Stimulated activated CD4-positive, alpha-beta T cell treated with anti-CD3 and anti-CD28 coated beads, TNF-alpha, amount 100 ng/mL, for 4 hours (primary cell): ENCODE data around the gene PKP4.

Source experiments
- DNase-seq, 3 experiments: peaks; one replicate each; pipeline ENCODE4 v3.0.0-alpha.2; 2020; ENCODE audit warnings: low read depth in 3 of 3

Gene PKP4

DNA sequence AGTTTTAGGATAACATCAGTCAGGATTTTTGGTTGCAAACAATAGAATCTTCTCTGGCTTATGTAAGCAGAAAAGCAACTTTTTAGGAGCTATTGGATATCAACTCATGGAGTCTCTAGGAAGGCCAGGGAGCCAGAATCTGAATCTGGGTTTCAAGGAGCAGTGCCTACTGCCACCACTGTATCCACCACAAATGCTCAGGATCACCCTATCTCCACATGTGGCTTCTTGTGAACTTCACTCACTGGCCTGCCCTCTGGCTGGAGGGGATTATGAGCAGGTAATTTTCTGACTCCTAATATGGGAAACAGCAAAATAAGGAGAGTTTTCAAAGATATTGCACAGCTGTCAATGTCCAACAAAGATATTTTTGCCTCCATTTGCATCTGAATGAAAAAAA, 142.9 kb downstream of the PKP4 start:
- DNase-seq, result no peak

DNA sequence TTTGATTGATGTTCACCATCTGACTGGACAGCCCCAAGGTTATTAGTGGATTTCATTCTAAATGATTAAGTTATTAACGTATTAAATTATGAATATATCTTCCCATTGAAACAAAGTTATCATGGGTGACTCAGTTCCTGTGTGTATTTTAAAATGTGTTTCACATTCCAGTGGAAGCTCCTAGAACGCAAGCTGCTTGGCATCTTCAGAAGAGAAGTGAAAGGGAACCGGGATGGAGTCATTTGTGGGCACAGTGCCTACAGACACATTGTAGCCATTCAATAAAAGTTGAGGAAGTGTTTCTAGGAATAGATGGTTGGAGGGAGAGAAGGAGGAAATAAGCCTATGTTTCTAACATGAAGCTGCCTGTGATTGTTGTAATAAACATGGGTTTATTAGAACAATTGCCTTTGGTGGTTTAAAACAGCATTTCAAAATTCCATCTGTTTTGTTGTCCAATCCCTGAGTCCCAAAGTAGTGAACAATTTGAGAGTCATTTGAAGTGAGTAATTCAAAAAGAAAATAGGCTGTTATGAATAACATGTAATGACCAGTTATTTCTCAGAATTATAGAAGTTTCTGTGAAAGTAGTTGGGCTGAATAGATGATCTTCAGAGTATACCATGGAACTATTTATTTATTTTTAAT, 143.5 kb downstream of the PKP4 start:
- DNase-seq, result no peak

DNA sequence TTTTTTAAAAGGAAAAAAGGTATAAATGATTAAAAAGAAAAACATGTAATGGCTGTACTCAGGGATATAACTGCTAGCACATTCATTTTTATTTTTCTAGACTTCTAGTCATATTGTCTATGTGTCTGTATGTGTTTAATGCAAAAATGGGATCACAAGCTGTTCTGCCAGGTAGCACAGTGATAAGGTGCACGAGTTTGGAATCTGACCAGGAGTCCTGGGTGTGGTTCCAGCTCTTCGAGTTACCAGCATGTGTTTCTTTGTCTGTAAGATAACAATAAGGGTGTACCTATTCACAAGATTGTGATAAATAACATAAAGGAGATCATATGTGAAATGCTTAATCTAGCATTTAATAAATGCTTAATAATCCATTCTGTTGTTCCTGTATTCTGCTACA, 145.3 kb downstream of the PKP4 start:
- no peak for DNase-seq

DNA sequence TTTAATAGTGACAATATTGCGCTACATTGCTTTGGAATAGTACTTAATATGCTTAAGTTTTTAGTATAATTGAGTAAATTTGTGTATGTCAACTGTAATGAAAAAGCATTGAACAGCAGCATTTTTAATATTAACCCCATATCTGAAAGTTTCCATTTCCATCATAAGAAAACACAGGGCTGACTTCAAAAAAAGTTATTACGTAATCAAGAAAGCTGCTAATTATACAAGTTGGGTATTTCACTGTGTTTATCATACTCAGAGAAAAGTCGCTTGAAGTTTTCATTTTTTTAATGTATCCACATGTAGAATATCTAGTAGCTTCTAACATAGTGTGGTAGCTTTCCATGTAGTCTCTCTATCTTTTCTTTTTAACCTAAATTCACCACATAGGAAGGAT, 146.5 kb downstream of the PKP4 start:
- no peak for DNase-seq

DNA sequence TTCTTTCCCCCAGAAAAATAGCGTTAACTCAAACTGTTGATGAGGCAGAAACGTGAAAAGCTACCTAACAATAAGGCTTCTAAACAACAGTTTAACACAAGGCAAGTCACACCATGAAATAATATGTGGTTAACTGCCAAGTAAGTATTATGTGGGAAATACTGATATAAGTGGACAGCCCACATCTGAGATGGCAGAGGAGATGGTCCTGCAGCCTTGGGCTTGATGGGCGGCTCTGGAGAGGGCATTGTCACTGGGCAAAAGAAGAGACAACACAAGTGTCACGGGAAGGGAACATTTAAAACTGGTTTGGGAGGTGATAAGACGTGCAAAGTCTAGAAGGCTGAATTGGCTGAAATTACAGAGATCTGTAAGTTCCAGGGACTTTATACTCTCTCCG, 147.2 kb downstream of the PKP4 start:
- no peak for DNase-seq

DNA sequence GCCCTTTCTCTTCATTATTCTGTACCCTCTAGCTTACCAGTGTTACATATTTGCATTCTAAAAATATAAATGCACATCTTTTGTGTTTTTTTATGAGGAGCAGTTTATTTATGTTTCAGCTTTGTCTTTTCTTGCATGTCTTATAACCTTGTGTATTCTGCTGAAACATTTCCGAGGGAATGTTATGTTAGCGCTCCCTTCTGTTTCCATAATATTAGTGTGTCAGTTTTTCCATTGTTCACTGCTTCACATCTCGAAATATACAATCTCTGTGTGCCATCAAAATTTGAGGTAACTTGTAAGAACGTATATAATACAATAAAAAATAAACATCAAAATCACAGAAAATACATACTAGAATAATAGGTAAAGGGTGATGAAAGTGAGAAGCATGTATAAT, 153.3 kb downstream of the PKP4 start:
- no peak for DNase-seq

DNA sequence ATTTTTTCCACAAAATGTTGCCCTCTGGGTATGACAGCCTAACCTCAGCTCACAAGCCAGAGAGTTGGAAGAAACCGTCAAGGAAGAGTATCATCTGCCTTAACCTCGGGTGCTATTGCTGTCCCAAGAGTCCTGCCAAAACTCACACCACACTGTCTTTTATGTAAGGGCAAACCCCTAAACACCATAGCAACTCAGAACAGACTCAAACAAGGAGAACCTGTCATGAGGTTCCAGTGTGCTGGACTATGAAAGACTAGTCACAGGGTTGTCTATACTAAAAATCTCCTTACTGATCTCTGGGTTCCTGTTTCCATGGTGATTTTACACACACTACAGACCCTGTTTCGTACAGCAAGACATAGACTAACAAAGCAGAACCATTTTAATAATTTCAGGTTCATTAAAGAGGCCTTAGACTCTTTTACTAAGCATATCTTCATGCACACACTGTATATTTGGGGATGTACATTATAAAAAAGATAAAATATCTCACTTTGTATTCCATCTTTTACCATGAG, 159.8 kb downstream of the PKP4 start:
- no peak for DNase-seq

DNA sequence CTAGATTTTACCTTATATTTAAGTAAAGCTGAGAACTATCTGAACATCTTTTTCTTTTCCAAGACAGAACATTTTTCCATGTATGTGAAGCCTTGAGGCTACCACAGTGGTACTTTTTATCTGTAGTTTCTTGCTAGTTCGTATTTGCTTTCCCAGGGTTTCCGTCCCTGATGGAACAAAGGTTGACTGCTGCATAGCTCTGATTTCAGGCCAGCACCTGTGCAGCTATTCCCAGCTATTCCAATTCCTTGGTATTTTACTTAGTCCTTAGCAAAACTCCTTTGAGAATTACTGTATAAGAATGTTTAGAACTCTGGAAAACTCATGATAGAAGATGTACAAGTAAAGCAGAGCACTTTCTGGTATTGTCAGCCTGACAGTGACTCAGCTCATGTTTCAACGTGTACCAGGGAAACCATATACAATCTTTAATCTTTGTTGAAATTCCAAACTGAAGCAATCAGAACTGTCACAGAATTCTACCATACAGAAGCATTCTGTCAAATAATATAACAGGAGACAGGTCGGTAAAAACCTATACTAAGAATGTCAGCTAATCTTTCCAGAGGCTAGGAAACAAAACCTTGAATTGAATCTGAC, 162.2 kb downstream of the PKP4 start:
- DNase-seq, result no peak

DNA sequence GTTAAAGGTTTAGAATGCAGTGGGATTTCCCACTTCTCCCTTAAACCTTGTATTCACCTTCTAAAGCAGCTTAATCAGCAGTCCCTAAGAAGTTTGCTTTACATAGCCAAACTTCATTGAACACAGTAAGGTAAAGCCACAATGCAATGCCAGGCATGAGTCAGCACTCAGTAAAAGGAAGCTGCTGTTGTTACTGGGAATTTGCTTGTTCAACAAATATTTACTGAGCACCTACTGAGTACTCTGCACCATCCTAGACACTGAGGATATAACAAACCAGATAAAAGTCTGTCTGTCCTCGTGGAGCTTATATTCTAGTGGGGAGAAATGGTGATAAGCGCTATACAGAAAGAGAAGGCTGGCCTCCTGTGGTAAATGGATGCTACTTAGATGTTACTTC, 162.7 kb downstream of the PKP4 start:
- DNase-seq, result no peak

DNA sequence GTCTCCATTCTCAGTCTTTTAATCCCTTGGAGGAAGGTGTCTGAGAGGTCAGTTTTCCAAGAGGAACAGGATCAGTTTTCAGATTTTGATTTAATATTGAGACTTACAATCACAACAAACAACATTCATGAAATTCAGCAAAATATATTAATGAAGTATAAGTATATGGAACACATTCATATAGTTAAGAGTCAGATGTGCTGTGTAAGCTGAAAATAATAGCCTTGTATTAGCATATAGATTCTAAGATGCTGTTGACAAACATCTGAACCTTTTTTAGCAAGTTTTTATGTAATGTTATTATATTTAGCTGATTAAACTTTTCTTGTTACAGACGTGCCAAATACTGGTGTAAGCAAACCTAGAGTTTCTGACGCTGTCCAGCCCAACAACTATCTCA, 163.9 kb downstream of the PKP4 start:
- DNase-seq, result no peak

DNA sequence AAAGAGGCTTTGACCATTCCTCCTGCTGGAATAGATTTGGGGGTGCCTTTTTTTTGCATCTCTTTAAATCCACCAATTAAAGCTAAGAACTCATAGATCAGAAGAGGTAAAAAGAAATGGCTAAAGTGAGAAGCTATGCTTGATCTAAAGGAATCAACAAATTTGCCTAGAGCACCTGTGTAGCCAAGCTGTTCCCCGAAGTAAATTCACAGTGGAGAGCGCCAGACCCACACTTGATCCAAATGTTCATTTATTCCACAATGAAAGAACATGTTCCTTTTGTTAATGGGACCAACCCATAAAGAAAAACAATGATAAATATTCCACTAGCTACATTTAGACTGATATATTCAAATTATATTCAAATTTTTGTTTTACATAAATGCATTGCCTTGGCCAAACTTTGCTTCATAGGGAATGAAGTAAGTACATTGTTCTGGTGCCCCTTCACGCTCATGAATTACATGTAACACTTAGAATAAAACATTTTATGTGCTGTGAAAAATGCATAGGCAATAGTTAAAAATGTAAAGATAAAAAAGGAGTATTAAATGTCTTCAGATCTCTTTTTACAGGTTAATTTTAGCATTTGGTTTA, 167.4 kb downstream of the PKP4 start:
- DNase-seq, result no peak

DNA sequence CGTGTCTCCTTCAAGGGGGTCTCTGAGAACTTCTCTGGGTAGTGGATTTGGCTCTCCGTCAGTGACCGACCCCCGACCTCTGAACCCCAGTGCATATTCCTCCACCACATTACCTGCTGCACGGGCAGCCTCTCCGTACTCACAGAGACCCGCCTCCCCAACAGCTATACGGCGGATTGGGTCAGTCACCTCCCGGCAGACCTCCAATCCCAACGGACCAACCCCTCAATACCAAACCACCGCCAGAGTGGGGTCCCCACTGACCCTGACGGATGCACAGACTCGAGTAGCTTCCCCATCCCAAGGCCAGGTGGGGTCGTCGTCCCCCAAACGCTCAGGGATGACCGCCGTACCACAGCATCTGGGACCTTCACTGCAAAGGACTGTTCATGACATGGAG, 168.2 kb downstream of the PKP4 start:
- DNase-seq, result no peak

DNA sequence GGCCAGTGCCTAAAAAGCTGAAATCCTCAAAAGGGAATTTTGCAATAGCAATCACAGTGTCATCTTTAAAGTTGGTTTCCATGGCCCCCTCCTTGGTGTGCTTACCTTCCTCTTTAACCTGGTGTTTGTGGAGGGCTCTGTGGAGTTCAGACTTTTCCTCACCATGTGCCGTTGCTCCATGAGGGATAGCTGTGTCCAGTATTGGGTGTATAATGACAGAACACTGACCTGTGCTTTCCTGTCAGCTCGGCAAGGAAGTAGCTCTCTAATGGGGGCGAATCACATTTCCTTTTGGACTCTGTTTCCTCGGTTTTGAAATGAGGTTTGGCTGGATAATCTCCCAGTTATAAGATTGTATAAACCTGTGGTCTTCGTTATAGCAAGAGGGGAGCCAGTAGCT, 172.4 kb downstream of the PKP4 start:
- no peak for DNase-seq

DNA sequence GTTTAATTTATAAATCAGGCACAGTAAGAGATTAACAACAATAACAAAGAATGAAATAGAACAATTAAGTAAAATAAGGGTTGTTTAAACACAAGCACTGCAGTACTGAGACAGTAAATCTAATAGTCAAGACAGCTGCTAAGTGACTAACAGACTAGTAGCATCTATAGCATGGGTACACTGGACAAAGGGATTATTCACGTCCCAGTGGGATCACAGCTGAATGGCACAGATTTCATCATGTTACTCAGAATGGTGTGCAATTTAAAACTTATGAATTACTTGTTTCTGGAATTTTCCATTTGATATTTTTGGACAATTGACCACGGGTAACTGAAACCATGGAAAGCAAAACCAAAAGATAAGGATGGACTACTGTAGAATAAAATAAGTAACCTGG, 176.5 kb downstream of the PKP4 start:
- no peak for DNase-seq

DNA sequence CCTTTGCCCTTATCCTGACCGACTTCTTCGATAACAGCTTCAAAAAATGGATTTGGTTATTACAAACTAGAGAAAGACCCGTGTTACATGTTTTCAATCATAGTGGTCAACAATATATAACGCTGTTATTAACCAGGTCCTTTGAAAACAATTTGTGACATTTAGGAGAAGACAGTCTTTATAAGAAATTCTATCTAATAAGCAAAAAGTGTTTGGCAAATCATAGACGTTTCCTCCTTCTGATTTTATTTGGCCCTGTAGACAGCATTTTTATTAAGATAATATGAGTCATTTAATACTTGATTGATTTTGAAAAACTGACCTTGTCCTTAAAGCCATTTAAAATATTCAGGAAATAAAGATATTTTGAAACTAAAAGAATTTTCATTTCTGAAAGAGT, 177.9 kb downstream of the PKP4 start:
- no peak for DNase-seq

DNA sequence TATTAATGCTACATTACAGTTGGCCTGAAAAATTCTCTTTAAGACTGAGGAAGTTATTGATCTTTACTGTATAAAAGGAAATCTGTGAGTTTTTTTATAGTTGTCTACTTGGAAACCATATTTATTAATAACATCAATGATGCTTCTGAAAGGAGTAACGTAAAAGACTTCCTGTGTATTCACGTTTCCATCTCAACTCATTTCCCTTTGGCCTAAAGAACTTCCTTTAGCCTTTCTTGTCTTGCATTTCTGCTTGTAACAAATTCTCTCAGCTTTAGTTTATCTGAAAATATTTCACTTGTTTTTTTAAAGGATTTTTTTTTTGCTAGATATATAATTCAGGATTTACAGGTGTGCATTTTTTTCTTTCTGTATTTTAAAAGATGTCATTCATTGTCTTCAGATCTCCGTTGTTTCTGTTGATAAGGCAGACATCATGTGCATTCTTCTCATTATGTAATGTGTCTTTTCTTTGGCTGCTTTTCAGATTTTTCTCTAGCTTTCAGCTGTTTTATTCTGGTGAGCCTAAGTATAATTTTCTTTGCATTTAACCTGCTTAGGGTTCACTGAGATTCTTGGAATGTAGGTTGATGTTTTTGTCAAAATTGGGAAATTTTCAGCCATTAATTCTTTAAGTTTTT, 179.3 kb downstream of the PKP4 start:
- DNase-seq, result no peak

DNA sequence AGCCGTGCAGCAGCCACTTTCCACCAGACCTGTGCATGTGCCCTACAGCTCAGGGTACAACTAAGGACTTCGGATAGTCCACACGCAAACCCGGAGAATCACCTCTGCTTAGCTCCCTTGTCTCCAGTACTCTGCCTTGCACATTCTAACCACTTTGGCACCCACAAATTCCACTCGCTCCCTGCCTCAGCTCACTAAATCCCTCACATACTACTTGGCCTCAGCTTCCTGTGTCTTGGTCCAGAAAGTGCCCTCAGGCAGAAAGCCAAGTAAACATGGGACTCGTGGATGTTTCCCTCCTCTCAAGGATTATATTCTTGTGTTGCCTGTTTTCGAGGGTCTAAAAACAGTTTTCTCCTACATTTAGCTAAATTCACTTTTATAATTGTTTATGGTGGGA, 180.6 kb downstream of the PKP4 start:
- no peak for DNase-seq

DNA sequence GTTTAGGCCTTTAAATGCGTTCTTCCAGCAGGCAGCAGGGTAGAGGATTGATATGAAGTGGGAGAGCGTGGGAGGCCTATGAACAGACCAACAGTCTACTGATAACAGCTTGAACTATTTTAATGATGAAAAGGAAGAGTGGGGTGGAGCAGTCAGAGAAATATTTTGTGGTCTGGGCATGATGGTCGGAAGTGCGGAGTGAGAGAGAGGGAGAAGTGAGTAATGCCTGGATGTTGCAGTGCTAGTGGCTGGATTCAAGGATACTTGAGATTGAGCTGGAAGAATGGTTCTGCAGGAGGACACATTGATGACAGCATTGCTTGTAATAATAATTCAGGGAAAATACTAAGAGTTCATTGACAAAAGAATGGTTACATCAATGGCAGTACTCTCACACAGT, 187.4 kb downstream of the PKP4 start:
- no peak for DNase-seq

DNA sequence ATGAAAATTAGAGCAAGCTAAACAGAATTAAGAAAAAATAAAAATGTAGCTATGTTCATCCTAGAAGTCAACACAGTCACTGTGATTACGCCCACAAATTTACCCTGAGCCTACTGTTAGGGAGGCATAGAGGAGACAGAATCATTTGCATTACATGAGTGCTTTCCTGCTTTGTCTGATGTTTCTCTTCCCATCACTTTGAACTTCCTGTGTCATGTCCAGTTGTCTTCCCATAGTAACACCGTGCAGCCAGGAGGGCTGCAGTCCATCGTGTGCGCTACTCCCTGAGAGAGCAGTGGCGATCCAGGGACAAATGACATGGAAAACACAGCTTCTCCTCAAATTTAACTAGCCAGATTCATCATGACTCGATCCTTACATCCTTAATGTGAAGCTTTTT, 188.5 kb downstream of the PKP4 start:
- no peak for DNase-seq

DNA sequence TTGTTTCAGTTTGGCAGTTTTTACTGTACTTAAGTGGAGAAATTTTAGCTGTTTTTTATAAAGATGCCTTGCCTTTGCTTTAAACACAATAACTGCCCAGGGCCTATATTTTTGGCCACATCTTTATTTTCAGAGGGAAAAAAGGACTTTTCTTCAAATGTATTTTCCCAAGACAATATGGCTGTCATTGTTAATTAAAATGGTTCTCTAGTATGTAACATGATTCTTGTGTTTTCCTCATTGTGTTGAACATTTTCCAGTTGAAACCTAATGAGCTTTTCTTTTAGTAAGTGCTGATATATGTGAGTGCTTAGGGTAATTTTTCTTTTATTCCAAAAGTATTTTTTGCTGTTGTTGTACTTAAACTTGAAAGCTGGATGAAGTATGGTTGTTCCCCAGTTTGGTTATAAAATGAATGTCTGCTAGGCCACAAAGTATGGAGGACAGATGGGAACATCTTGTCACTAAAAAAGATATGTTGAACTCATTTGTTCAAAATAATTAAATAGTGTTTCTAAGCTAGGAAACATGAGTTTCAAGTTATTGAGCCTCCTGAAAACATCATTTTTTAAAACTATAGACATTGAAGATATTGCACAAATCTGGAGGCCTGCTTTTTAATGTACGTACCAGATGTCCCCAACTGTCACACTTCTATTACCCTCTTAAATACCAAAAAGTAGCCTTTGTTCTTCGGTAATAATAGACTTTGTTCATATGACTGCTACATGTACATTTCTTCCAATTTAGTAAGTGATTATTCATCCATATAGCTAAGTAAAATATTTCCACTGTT, 190.9 kb downstream of the PKP4 start:
- DNase-seq, result no peak

DNA sequence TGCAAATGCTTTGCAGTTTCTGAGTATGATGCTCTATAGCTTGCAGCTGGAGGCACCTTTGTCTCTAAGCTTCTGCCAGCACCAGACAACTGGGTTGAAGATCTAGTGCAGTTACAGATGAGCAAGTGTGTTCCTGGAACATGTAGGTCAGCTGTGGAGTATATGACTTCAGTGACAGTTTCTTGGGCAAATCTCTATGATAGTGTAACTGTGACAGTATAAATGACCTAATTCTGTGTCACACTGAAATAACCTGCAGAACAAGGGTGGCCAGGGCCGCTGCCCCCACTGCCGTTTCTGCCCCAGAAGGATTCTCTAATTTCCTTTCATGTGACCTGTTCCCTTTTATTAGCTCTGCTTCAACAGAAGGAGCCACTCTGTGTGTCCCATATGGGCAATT, 193.1 kb downstream of the PKP4 start:
- no peak for DNase-seq

DNA sequence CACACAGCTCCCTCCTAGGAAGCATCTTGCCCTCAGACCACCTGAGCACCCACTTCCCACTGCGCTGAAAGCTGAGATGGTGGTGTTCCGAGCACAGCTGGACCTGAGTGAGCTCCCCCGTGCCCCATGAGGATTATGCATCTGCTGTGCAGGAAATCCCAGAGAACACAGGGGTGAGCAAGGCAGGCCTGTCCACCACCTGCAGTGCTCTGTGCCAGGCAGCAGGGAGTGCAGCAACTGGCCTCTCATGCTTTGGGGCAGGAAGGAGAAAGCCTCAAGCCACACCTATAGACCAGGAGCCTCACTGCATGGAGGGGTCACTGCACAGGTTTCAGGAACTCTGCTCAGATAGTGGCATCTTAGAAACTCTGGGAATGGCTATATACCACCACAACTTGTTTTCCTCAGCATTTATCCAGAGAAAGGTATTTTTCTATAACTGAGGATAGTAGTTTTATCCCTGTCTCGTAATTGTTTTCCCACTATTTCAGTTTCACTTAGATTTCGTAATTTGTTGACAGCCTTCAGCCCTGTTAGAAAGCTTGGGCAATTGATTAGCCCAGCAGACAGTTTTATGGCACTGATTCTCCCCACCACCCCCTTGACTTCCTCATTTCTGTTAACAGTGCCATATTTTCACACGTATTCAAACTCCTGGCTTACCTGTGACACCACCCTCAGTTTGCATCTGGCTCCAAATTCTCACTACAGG, 194.1 kb downstream of the PKP4 start:
- no peak for DNase-seq
